Liver (tissue), 9 donors: ENCODE measurements around the gene AXDND1. TPM values are rescaled to one million over a fixed set of nuclear protein-coding genes. Genes with fewer than 3 reads are reported as not detected.

Experiments used
- DNase-seq: peaks from one replicate; pipeline ENCODE4 v3.0.0-alpha.2; 2017; ENCODE audit warnings: low spot score
- H3K27ac ChIP-seq, 2 donors: one replicate each; pipeline ENCODE4 v1.7.0; 2013; ENCODE audit warnings: inconsistent platforms in 2 of 2, low read length in 2 of 2, control low read depth in 1 of 2, low read depth in 1 of 2, mild to moderate bottlenecking in 1 of 2
- H3K27me3 ChIP-seq, 4 donors: one replicate each; pipeline versions ENCODE4 v1.6.1 to v1.7.0; 2013; ENCODE audit warnings: low read length in 3 of 4, inconsistent platforms in 1 of 4, mild to moderate bottlenecking in 1 of 4, moderate library complexity in 1 of 4; ENCODE audit not compliant: control insufficient read depth in 4 of 4, insufficient read depth in 4 of 4
- H3K36me3 ChIP-seq, 4 donors: one replicate each; pipeline versions ENCODE4 v1.6.1 to v1.7.0; 2013; ENCODE audit warnings: low read length in 3 of 4, mild to moderate bottlenecking in 3 of 4, low read depth in 1 of 4, moderate library complexity in 1 of 4; ENCODE audit not compliant: control insufficient read depth in 4 of 4, insufficient read depth in 3 of 4
- H3K4me1 ChIP-seq, 4 donors: one replicate each; pipeline versions ENCODE4 v1.6.1 to v1.7.0; 2013; ENCODE audit warnings: low read length in 3 of 4, mild to moderate bottlenecking in 3 of 4, moderate library complexity in 1 of 4; ENCODE audit not compliant: control insufficient read depth in 4 of 4, insufficient read depth in 4 of 4
- H3K4me3 ChIP-seq, 3 donors: one replicate each; pipeline versions ENCODE4 v1.6.1 to v1.7.0; 2013; ENCODE audit warnings: low read length in 3 of 3, control low read depth in 1 of 3, low read depth in 1 of 3, mild to moderate bottlenecking in 1 of 3
- H3K9ac ChIP-seq, 2 donors: one replicate each; pipeline ENCODE4 v1.7.0; 2013; ENCODE audit warnings: low read length in 2 of 2, mild to moderate bottlenecking in 2 of 2, moderate library complexity in 2 of 2, control low read depth in 1 of 2, low read depth in 1 of 2
- H3K9me3 ChIP-seq, 4 donors: one replicate each; pipeline versions ENCODE4 v1.6.1 to v1.7.0; 2013; ENCODE audit warnings: low read length in 3 of 4; ENCODE audit not compliant: control insufficient read depth in 4 of 4
- ATF3 ChIP-seq: IDR thresholded peaks from 2 replicates; pipeline ENCODE4 v1.6.1; 2016; ENCODE audit warnings: antibody characterized with exemption
- CTCF ChIP-seq: fragments of 150-350 bp; IDR thresholded peaks from 2 replicates; pipeline ENCODE4 v1.5.1; 2017; ENCODE audit warnings: improper control_type of control experiment, low read depth, low read length; ENCODE audit not compliant: missing input control
- EGR1 ChIP-seq, 2 donors: IDR thresholded peaks; 2 replicates each; pipeline ENCODE4 v1.6.1; 2016 to 2018; ENCODE audit warnings: antibody characterized with exemption in 2 of 2, low read depth in 2 of 2
- FOXA1 ChIP-seq: IDR thresholded peaks from 2 replicates; pipeline ENCODE4 v1.6.1; 2016; ENCODE audit warnings: antibody characterized with exemption
- FOXA2 ChIP-seq: IDR thresholded peaks from 2 replicates; pipeline ENCODE4 v1.6.1; 2016; ENCODE audit warnings: antibody characterized with exemption
- GABPA ChIP-seq, 2 donors: IDR thresholded peaks in 1 of 2; conservative IDR thresholded peaks in 1 of 2; 2 replicates each; pipeline ENCODE4 v1.6.1; 2016; ENCODE audit warnings: antibody characterized with exemption in 2 of 2, mild to moderate bottlenecking in 1 of 2, moderate library complexity in 1 of 2
- HNF4A ChIP-seq, 2 donors: conservative IDR thresholded peaks; 2 replicates each; pipeline ENCODE4 v1.6.1; 2016; ENCODE audit warnings: antibody characterized with exemption in 2 of 2, mild to moderate bottlenecking in 2 of 2
- HNF4G ChIP-seq: IDR thresholded peaks from 2 replicates; pipeline ENCODE4 v1.6.1; 2016; ENCODE audit warnings: antibody characterized with exemption
- JUND ChIP-seq, 2 donors: IDR thresholded peaks; 2 replicates each; pipeline ENCODE4 v1.6.1; 2016; ENCODE audit warnings: antibody characterized with exemption in 2 of 2
- MAX ChIP-seq: IDR thresholded peaks from 2 replicates; pipeline ENCODE4 v1.6.1; 2016; ENCODE audit warnings: antibody characterized with exemption
- NR2F2 ChIP-seq: IDR thresholded peaks from 2 replicates; pipeline ENCODE4 v1.6.1; 2016; ENCODE audit warnings: antibody characterized with exemption
- RAD21 ChIP-seq, 2 donors: IDR thresholded peaks; 2 replicates each; pipeline ENCODE4 v1.6.1; 2016; ENCODE audit warnings: antibody characterized with exemption in 2 of 2, mild to moderate bottlenecking in 2 of 2
- REST ChIP-seq: IDR thresholded peaks from 2 replicates; pipeline ENCODE4 v1.6.1; 2016; ENCODE audit warnings: antibody characterized with exemption, mild to moderate bottlenecking
- RXRA ChIP-seq, 2 donors: IDR thresholded peaks; 2 replicates each; pipeline ENCODE4 v1.6.1; 2017 to 2018; ENCODE audit warnings: antibody characterized with exemption in 2 of 2, mild to moderate bottlenecking in 1 of 2
- SP1 ChIP-seq: IDR thresholded peaks from 2 replicates; pipeline ENCODE4 v1.6.1; 2018; ENCODE audit warnings: antibody characterized with exemption, mild to moderate bottlenecking
- TAF1 ChIP-seq: conservative IDR thresholded peaks from 2 replicates; pipeline ENCODE4 v1.6.1; 2016; ENCODE audit warnings: antibody characterized with exemption, mild to moderate bottlenecking
- YY1 ChIP-seq: IDR thresholded peaks from 2 replicates; pipeline ENCODE4 v1.6.1; 2016; ENCODE audit warnings: antibody characterized with exemption, mild to moderate bottlenecking
- ZBTB33 ChIP-seq: IDR thresholded peaks from 2 replicates; pipeline ENCODE4 v1.6.1; 2016; ENCODE audit warnings: antibody characterized with exemption
- WGBS: extraction: QIAGEN DNeasy Blood & Tissue Kit; methylation state at CpG from one replicate; pipeline ENCODE4 v1.1.7; 2013; 5-methylcytosine and 5-hydroxymethylcytosine counted together
- polyA plus RNA-seq, 2 donors: library from polyadenylated mRNA; stranded (reverse) in 1 of 2; unstranded in 1 of 2; fragments of 200-250 nt in 1 of 2; fragments of >200 nt in 1 of 2; fragmentation: Nextera tagmentation in 1 of 2; extraction: Ambion mirVana in 1 of 2; gene quantifications; one replicate each; pipeline versions ENCODE4 v1.2.1 to v1.2.3, GENCODE V29; 2013 to 2015
- total RNA-seq, 2 donors: library from RNA; depleted of rRNA; stranded (reverse); fragments of >200 nt; gene quantifications; one replicate each; pipeline ENCODE4 v1.2.3, GENCODE V29; 2014
- donor health status: healthy.
- donor health status: healthy.
- donor health status: healthy.
- donor health status: healthy.
- donor health status: healthy.

Gene AXDND1
- total and polyA plus RNA-seq, 4 donors = 0.25 TPM; not detected in 3

GRCh38 chr1:179590671-179591070 is 224.9 kb downstream of the AXDND1 start:
- 80% methylated on average over 11 of the region's 11 CpGs for WGBS
- H3K36me3 ChIP-seq = no peaks in the 10 kb centered on the region
- DNase-seq = no peak
- no peak overlapping the region for H3K27ac ChIP-seq
- H3K4me1 ChIP-seq = peaks cover 0 to 6% (median 0%) of the 10 kb centered on the region in 4 donors
- H3K9me3 ChIP-seq = no peaks in the 10 kb centered on the region
- TF ChIP-seq REST (no peak), YY1 (no peak), HNF4G (no peak), FOXA1 (no peak), ATF3 (no peak), RAD21 (IDR thresholded peaks at IDR 0.05) (no peak), JUND (IDR thresholded peaks at IDR 0.05) (no peak), NR2F2 (no peak), CTCF (no peak)
- H3K9ac ChIP-seq = no peak overlapping the region
- H3K27me3 ChIP-seq = peaks cover 0 to 16% (median 10%) of the 10 kb centered on the region in 4 donors
- no peak overlapping the region for H3K4me3 ChIP-seq

- 41% methylated on average over 7 of the region's 7 CpGs for WGBS
- no peak overlapping the region for H3K27ac ChIP-seq
These were observed 225.5 kb downstream of the AXDND1 start for GRCh38 chr1:179591253-179591591.

More at GRCh38 chr1:179591253-179591591, 225.5 kb downstream of the AXDND1 start:
- H3K4me1 ChIP-seq = peaks cover 0 to 6% (median 0%) of the 10 kb centered on the region in 4 donors
- no peak overlapping the region for H3K9ac ChIP-seq
- TF ChIP-seq SP1 (no peak), YY1 (no peak), FOXA1 (no peak), EGR1 (IDR thresholded peaks at IDR 0.05; ENCODE audit: low read depth in 2 of 2) (no peak), FOXA2 (no peak), HNF4A (conservative IDR thresholded peaks at IDR 0.05) (no peak), TAF1 (no peak), RAD21 (IDR thresholded peaks at IDR 0.05) (no peak), HNF4G (no peak), GABPA (IDR thresholded peaks at IDR 0.05 in 1 of 2, conservative IDR thresholded peaks at IDR 0.05 in 1 of 2) (no peak), REST (no peak), RXRA (IDR thresholded peaks at IDR 0.05) (no peak), MAX (no peak), ZBTB33 (no peak), JUND (IDR thresholded peaks at IDR 0.05) (no peak), NR2F2 (no peak), CTCF (no peak)
- no peak overlapping the region for H3K4me3 ChIP-seq
- H3K9me3 ChIP-seq = no peaks in the 10 kb centered on the region
- no peaks in the 10 kb centered on the region for H3K36me3 ChIP-seq
- DNase-seq = no peak
- H3K27me3 ChIP-seq = peaks cover 0 to 15% (median 10%) of the 10 kb centered on the region in 4 donors
